ENCODE measurements around the gene GABPB2.

GABPB2 gene

GRCh38 chr1:151158326-151158725 is 87.8 kb downstream of the GABPB2 start:
- in situ Hi-C loops (cut with MboI; ENCODE audit: low sequenced_read_pairs), result no loop called here

GRCh38 chr1:151158751-151159251 is 88.2 kb downstream of the GABPB2 start:
- in situ Hi-C loops (cut with MboI; ENCODE audit: low sequenced_read_pairs), result no loop called here

- in situ Hi-C loops (cut with MboI; ENCODE audit: low sequenced_read_pairs), result no loop called here
Observed at GRCh38 chr1:151159373-151159772, 88.8 kb downstream of the GABPB2 start.

- in situ Hi-C loops (cut with MboI; ENCODE audit: low sequenced_read_pairs), result no loop called here
Observed at GRCh38 chr1:151164732-151165280, 94.2 kb downstream of the GABPB2 start.

GRCh38 chr1:151165281-151165737 is 94.7 kb downstream of the GABPB2 start:
- in situ Hi-C loops (cut with MboI; ENCODE audit: low sequenced_read_pairs), result no loop called here

GRCh38 chr1:151165738-151166504 is 95.4 kb downstream of the GABPB2 start, which contains the start of the genes LYSMD1 and SCNM1:
Gene LYSMD1 (minus strand): TSS chr1:151165902. CDS start chr1:151165258, 644 bp downstream.
Gene SCNM1 (plus strand): TSS chr1:151166144. CDS start chr1:151166153, 9 bp downstream.
- in situ Hi-C loops (cut with MboI; ENCODE audit: low sequenced_read_pairs), result no loop called here

GRCh38 chr1:151166505-151166956 is 96.0 kb downstream of the GABPB2 start:
- in situ Hi-C loops (cut with MboI; ENCODE audit: low sequenced_read_pairs), result no loop called here

- in situ Hi-C loops (cut with MboI; ENCODE audit: low sequenced_read_pairs), result no loop called here
Observed at GRCh38 chr1:151167116-151167515, 96.6 kb downstream of the GABPB2 start.

GRCh38 chr1:151171190-151171589 is 100.6 kb downstream of the GABPB2 start:
- in situ Hi-C loops (cut with MboI; ENCODE audit: low sequenced_read_pairs), result no loop called here

Measured in HL-60/S4 treated with retinoic acid at 250 ng/mL for 4 days and 3 days (cell line).